ENCODE data around the gene PGAM5.

DNA sequence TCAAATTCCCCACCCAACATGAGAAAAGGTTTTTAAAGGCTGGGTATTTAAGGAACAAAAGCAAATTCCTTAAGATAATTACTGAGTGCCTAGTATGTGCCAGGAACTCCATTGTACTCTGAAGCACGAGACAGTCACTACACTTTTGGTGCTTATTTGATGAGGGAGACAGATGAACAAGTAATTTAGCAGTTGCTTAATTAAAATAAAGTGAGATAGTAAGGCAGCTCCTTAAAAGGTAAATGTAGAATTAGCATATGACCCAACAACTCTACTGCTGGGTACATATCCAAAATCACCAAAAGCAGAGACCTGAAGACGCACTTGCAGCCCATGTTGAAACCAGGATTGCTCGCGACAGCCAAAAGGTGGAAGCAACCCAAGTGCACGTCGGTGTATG, 44.8 kb upstream of the PGAM5 start:
- no peak for TF ChIP-seq POLR2A (IDR thresholded peaks at IDR 0.05)
- TF ChIP-seq, protein P1, sequence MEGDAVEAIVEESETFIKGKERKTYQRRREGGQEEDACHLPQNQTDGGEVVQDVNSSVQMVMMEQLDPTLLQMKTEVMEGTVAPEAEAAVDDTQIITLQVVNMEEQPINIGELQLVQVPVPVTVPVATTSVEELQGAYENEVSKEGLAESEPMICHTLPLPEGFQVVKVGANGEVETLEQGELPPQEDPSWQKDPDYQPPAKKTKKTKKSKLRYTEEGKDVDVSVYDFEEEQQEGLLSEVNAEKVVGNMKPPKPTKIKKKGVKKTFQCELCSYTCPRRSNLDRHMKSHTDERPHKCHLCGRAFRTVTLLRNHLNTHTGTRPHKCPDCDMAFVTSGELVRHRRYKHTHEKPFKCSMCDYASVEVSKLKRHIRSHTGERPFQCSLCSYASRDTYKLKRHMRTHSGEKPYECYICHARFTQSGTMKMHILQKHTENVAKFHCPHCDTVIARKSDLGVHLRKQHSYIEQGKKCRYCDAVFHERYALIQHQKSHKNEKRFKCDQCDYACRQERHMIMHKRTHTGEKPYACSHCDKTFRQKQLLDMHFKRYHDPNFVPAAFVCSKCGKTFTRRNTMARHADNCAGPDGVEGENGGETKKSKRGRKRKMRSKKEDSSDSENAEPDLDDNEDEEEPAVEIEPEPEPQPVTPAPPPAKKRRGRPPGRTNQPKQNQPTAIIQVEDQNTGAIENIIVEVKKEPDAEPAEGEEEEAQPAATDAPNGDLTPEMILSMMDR (IDR thresholded peaks at IDR 0.05): no peak

Data from thyroid gland (tissue), 4 donors.